GM23248 (cell line): ENCODE data around the gene OR2F1. TPM values are rescaled to one million over a fixed set of nuclear protein-coding genes. Genes with fewer than 3 reads are reported as not detected.

Experiments used
- DNase-seq: peaks from one replicate; pipeline ENCODE4 v3.0.0-alpha.2; 2015
- H2AFZ ChIP-seq: fragments of 200-600 bp; sonication (generic); 2 replicates; pipeline ENCODE4 v1.6.1; 2016; ENCODE audit warnings: antibody characterized with exemption
- H3F3A ChIP-seq: fragments of 200-600 bp; sonication (generic); 2 replicates; pipeline ENCODE4 v1.6.1; 2016; ENCODE audit warnings: mild to moderate bottlenecking, antibody characterized with exemption, mixed run types; ENCODE audit not compliant: insufficient read depth
- H3K27ac ChIP-seq: fragments of 200-600 bp; sonication (generic); 2 replicates; pipeline ENCODE4 v1.5.1; 2016; ENCODE audit warnings: mild to moderate bottlenecking
- H3K27me3 ChIP-seq: fragments of 200-600 bp; sonication (generic); replicated peaks from 2 replicates; pipeline ENCODE4 v1.6.1; 2016; ENCODE audit warnings: mild to moderate bottlenecking; ENCODE audit not compliant: insufficient read depth
- H3K36me3 ChIP-seq: fragments of 200-600 bp; sonication (generic); 2 replicates; pipeline ENCODE4 v1.6.1; 2016; ENCODE audit warnings: low read depth, mild to moderate bottlenecking
- H3K4me1 ChIP-seq: fragments of 200-600 bp; sonication (generic); 2 replicates; pipeline ENCODE4 v1.6.1; 2016; ENCODE audit warnings: mild to moderate bottlenecking; ENCODE audit not compliant: insufficient read depth
- H3K4me2 ChIP-seq: fragments of 200-600 bp; sonication (generic); one replicate; pipeline ENCODE4 v1.6.1; 2016; ENCODE audit warnings: mild to moderate bottlenecking; ENCODE audit not compliant: unreplicated experiment
- H3K4me3 ChIP-seq: fragments of 200-600 bp; sonication (generic); 2 replicates; pipeline ENCODE4 v1.5.1; 2016; ENCODE audit warnings: mild to moderate bottlenecking
- H3K79me2 ChIP-seq: fragments of 200-600 bp; sonication (generic); 2 replicates; pipeline ENCODE4 v1.6.1; 2016; ENCODE audit warnings: mild to moderate bottlenecking; ENCODE audit not compliant: insufficient read depth
- H3K9ac ChIP-seq: fragments of 200-600 bp; sonication (generic); 2 replicates; pipeline ENCODE4 v1.6.1; 2016; ENCODE audit warnings: mild to moderate bottlenecking
- H3K9me2 ChIP-seq: fragments of 200-600 bp; sonication (generic); 2 replicates; pipeline ENCODE4 v1.6.1; 2016; ENCODE audit warnings: mixed run types, mild to moderate bottlenecking, moderate library complexity; ENCODE audit not compliant: insufficient read depth
- H3K9me3 ChIP-seq: fragments of 200-600 bp; sonication (generic); one replicate; pipeline ENCODE4 v1.6.1; 2017; ENCODE audit warnings: low read depth
- H4K20me1 ChIP-seq: fragments of 200-600 bp; sonication (generic); 2 replicates; pipeline ENCODE4 v1.6.0; 2016; ENCODE audit not compliant: insufficient read depth
- EZH2 ChIP-seq: fragments of 200-600 bp; sonication (generic); IDR thresholded peaks from 2 replicates; pipeline ENCODE4 v1.6.1; 2018; ENCODE audit warnings: antibody characterized with exemption, mild to moderate bottlenecking; ENCODE audit not compliant: insufficient read depth, poor library complexity, severe bottlenecking
- EZH2phosphoT487 ChIP-seq: fragments of 200-600 bp; sonication (generic); IDR thresholded peaks from 2 replicates; pipeline ENCODE4 v1.6.1; 2018; ENCODE audit warnings: antibody characterized with exemption, moderate library complexity, mild to moderate bottlenecking, low read depth; ENCODE audit not compliant: insufficient read depth
- WGBS, 2 experiments: methylation state at CpG; one replicate each; pipeline ENCODE4 v1.1.6; 2015 to 2017; ENCODE audit warnings: low lambda C conversion rate in 2 of 2, low coverage in 1 of 2; ENCODE audit errors: missing lambda C conversion rate in 2 of 2; 5-methylcytosine and 5-hydroxymethylcytosine counted together
- in situ Hi-C: fragments of 300-500 bp; cut with MboI; formaldehyde crosslinking; loops from 2 replicates; pipeline ENCODE4 v1.15.0; 2020
- polyA plus RNA-seq: library from polyadenylated mRNA; unstranded; fragments of >200 nt; fragmentation: Nextera tagmentation; extraction: Ambion mirVana; gene quantifications from 2 replicates; pipeline ENCODE4 v1.2.1, GENCODE V29; 2016
- total RNA-seq: library from RNA; depleted of rRNA; stranded (reverse); fragments of >200 nt; shearing (Covaris generic); gene quantifications from 2 replicates; pipeline ENCODE4 v1.2.3, GENCODE V29; 2014

Gene OR2F1
- total and polyA plus RNA-seq, 2 experiments from 2014 or later: not detected

DNA sequence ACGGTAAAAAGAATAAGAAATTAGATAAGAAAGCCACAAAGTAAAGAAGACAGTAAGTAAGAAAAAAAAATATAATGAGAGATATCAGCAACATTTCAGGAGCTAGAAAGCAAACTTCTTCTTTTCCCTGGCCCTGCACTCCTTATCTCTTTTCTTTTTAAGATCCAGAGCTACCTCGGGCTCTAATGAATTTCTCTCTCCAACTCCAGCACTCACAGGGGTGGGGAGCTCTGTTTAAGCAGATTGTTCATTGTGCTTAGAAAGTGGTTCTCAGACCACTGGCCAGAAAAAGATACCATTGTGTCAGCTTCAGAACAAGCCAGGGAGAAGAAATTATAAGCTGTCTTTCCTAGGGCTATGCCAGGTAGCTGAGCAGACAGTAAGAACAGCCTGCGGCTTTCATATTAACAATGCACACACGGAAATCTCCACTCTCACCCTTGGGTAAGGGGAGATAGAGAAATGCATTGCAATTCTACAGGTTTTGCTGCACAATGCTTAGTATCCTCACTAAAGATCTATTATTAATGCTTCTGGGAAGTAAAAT is 19.3 kb downstream of the OR2F1 start:
- 81% methylated on average over 4 of the region's 4 CpGs for WGBS, 2 experiments
- Histone ChIP-seq H3K79me2 (no peaks in the 10 kb centered on the region), H2AFZ (peak overlapping the region; percentile 20; the same call in 1 of the 2 replicates)

DNA sequence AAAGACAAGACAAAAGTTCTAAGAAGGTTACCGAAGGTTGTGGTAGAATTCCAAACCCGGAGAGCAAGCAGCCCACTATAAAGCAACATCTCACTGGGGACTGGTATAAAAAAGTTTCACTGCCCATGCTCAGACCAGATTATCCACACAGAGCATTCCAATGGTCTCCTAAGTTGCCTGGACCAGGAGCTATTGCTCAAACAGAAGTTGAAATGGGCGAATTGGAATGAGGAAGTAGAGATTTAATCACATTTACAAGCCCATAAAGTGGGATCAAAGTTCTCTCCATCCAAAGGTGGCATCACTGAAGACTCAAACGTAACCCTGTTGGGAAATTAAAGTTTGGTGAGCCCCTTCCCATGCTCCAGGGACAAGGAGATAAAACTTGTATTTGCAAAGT is 19.8 kb downstream of the OR2F1 start:
- no peak for TF ChIP-seq EZH2
- TF ChIP-seq EZH2phosphoT487: no peak
- Histone ChIP-seq H3K4me1 (peaks cover 11% of the 10 kb centered on the region), H3F3A (peaks cover 11% of the 10 kb centered on the region), H4K20me1 (no peaks in the 10 kb centered on the region), H3K4me3 (no peak overlapping the region), H3K9ac (no peak overlapping the region), H2AFZ (0 out of 2 replicates have a peak overlapping the region, but pooled peaks have one; percentile 20), H3K4me2 (no peak overlapping the region), H3K27ac (no peak overlapping the region), H3K9me3 (no peaks in the 10 kb centered on the region), H3K36me3 (no peaks in the 10 kb centered on the region), H3K27me3 (no peaks in the 10 kb centered on the region), H3K9me2 (no peaks in the 10 kb centered on the region), H3K79me2 (no peaks in the 10 kb centered on the region)
- 67 to 71% methylated on average over 4 of the region's 4 CpGs for WGBS, 2 experiments
- DNase-seq: peak; percentile 48
- in situ Hi-C loops: no loop called here

More for the DNA sequence above, 19.3 kb downstream of the OR2F1 start:
- no peak overlapping the region for H3K27ac ChIP-seq
- H3K4me2 ChIP-seq: no peak overlapping the region
- H3K4me3 ChIP-seq: no peak overlapping the region
- TF ChIP-seq EZH2 (no peak), EZH2phosphoT487 (no peak)
- in situ Hi-C loops: no loop called here
- no peak for DNase-seq
- H4K20me1 ChIP-seq: no peaks in the 10 kb centered on the region
- H3K4me1 ChIP-seq: peaks cover 6% of the 10 kb centered on the region
- H3F3A ChIP-seq: peaks cover 6% of the 10 kb centered on the region
- no peaks in the 10 kb centered on the region for H3K9me2 ChIP-seq
- H3K9ac ChIP-seq: no peak overlapping the region
- H3K9me3 ChIP-seq: no peaks in the 10 kb centered on the region
- no peaks in the 10 kb centered on the region for H3K27me3 ChIP-seq
- H3K36me3 ChIP-seq: no peaks in the 10 kb centered on the region

DNA sequence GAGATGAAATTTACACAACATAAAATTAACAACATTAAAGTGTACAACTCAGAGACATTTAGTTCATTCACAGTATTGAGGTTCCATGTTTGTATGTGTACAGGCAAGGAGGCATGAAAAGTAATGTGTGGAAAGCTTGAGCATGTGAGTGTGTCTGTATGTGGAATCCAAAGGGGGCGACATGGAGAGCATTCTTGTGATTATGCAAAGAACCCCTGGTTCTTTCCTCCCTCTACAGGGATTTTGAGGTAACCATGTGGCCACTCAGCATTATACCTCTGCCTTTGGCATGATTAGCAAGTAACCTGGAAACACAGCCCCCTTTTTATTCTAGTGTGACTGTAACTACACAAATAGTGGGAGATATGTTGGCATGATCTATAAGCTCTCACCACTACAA is 21.0 kb downstream of the OR2F1 start:
- Histone ChIP-seq H3K36me3 (no peaks in the 10 kb centered on the region), H3K27ac (no peak overlapping the region), H3F3A (peaks cover 20% of the 10 kb centered on the region), H4K20me1 (no peaks in the 10 kb centered on the region), H2AFZ (no peak overlapping the region), H3K4me3 (no peak overlapping the region), H3K27me3 (no peaks in the 10 kb centered on the region), H3K9me2 (no peaks in the 10 kb centered on the region), H3K4me2 (no peak overlapping the region), H3K79me2 (no peaks in the 10 kb centered on the region), H3K9ac (no peak overlapping the region), H3K4me1 (peaks cover 23% of the 10 kb centered on the region), H3K9me3 (no peaks in the 10 kb centered on the region)
- in situ Hi-C loops: no loop called here
- DNase-seq: peak; percentile 10
- 85 to 89% methylated on average over 1 of the region's 1 CpG for WGBS, 2 experiments
- TF ChIP-seq EZH2phosphoT487 (no peak), EZH2 (no peak)

DNA sequence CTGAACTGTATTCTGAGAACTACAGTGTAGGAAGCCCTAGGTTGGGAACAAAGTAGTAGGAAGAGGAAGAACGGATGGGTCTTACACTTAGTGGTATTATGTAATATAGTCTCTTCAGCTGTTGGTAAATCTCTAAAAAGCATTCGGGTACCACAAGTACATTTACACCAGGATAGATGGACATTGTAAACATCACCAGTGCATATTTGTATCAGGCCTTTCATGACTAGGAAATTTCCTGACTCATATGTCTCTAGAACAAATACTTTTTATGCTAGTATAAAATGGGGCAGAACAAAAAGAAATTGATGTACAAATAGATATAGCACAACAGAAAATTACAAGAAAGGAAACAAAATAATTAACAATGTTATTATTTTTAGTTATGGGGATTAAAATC is 23.9 kb downstream of the OR2F1 start:
- Histone ChIP-seq H3K9ac (no peak overlapping the region), H3K4me3 (no peak overlapping the region), H3F3A (peaks cover 20% of the 10 kb centered on the region), H2AFZ (no peak overlapping the region), H3K4me2 (peak overlapping the region; percentile 33), H3K27ac (0 out of 2 replicates have a peak overlapping the region, but pooled peaks have one; percentile 22), H3K27me3 (no peaks in the 10 kb centered on the region), H3K36me3 (no peaks in the 10 kb centered on the region), H3K9me2 (no peaks in the 10 kb centered on the region), H3K4me1 (peaks cover 28% of the 10 kb centered on the region), H4K20me1 (no peaks in the 10 kb centered on the region), H3K79me2 (no peaks in the 10 kb centered on the region), H3K9me3 (no peaks in the 10 kb centered on the region)
- in situ Hi-C loops: no loop called here
- TF ChIP-seq EZH2phosphoT487: no peak
- TF ChIP-seq EZH2: no peak
- WGBS, 2 experiments: 51 to 56% methylated on average over 2 of the region's 2 CpGs
- peak; percentile 42 for DNase-seq
